Endodermal cell (in vitro differentiated cells): ENCODE results near the gene MCF2L2. TPM values are rescaled to one million over a fixed set of nuclear protein-coding genes. Genes with fewer than 3 reads are reported as not detected.

Source experiments
- DNase-seq: peaks from one replicate; pipeline ENCODE4 v3.0.0-alpha.2; 2017
- H3K27ac ChIP-seq: 2 replicates; pipeline ENCODE4 v1.5.1; 2013; ENCODE audit warnings: mild to moderate bottlenecking, low read depth, low read length, moderate library complexity
- H3K27me3 ChIP-seq: 2 replicates; pipeline ENCODE4 v1.6.1; 2013; ENCODE audit warnings: mild to moderate bottlenecking, low read length, moderate library complexity; ENCODE audit not compliant: insufficient read depth, control insufficient read depth, poor library complexity, severe bottlenecking
- H3K36me3 ChIP-seq: 2 replicates; pipeline ENCODE4 v1.7.0; 2013; ENCODE audit warnings: mild to moderate bottlenecking, low read length, moderate library complexity; ENCODE audit not compliant: control insufficient read depth, insufficient read depth
- H3K4me1 ChIP-seq: one replicate; pipeline ENCODE4 v1.7.0; 2013; ENCODE audit warnings: low read length; ENCODE audit not compliant: control insufficient read depth, insufficient read depth
- H3K4me3 ChIP-seq: 2 replicates; pipeline ENCODE4 v1.5.1; 2013; ENCODE audit warnings: mild to moderate bottlenecking, low read length, moderate library complexity
- H3K9ac ChIP-seq: 2 replicates; pipeline ENCODE4 v1.6.1; 2013; ENCODE audit warnings: mild to moderate bottlenecking, low read length, moderate library complexity; ENCODE audit not compliant: poor library complexity, severe bottlenecking; ENCODE audit errors: extremely low read depth
- H3K9me3 ChIP-seq: 2 replicates; pipeline ENCODE4 v1.6.1; 2013; ENCODE audit warnings: mild to moderate bottlenecking, low read length, moderate library complexity; ENCODE audit not compliant: control insufficient read depth
- H3K27ac Mint-ChIP-seq: 2 replicates; pipeline ENCODE4 v1.8.0; 2020; ENCODE audit warnings: mixed read lengths
- H3K27me3 Mint-ChIP-seq: 2 replicates; pipeline ENCODE4 v1.8.0; 2021; ENCODE audit warnings: mild to moderate bottlenecking, mixed read lengths; ENCODE audit not compliant: insufficient read depth
- H3K36me3 Mint-ChIP-seq: 2 replicates; pipeline ENCODE4 v1.8.0; 2020; ENCODE audit warnings: low read depth, mixed read lengths
- H3K4me1 Mint-ChIP-seq: 2 replicates; pipeline ENCODE4 v1.8.0; 2020; ENCODE audit warnings: mixed read lengths
- H3K4me3 Mint-ChIP-seq: 2 replicates; pipeline ENCODE4 v1.8.0; 2020; ENCODE audit warnings: mild to moderate bottlenecking, moderate library complexity, mixed read lengths
- H3K9me3 Mint-ChIP-seq: 2 replicates; pipeline ENCODE4 v1.8.0; 2020; ENCODE audit warnings: mild to moderate bottlenecking, mixed read lengths
- CTCF ChIP-seq: fragments of 200-600 bp; sonication (generic); conservative IDR thresholded peaks from 2 replicates; pipeline ENCODE4 v1.5.0; 2021; ENCODE audit warnings: antibody characterized with exemption, mild to moderate bottlenecking
- WGBS, 2 experiments: methylation state at CpG; one replicate each; pipeline versions ENCODE4 v1.1.5 to v1.1.7; 2013; ENCODE audit warnings: missing lambda C conversion rate in 2 of 2, mixed read lengths in 1 of 2; ENCODE audit not compliant: insufficient coverage in 1 of 2, insufficient read length in 1 of 2; 5-methylcytosine and 5-hydroxymethylcytosine counted together
- total RNA-seq, 2 donors: library from RNA; stranded (reverse); fragmentation: NEBNext Ultra II Directional in 1 of 2; extraction: Animal tissue kit (Norgen Biotek cat#: 25700) in 1 of 2; gene quantifications; 2 replicates in 1 of 2; 3 replicates in 1 of 2; pipeline ENCODE4 v1.2.1, GENCODE V29; 2021

Gene MCF2L2
- total RNA-seq, 2 donors from 2014 or later = 72.6 to 86.5 TPM

- TF ChIP-seq CTCF = no peak
- H3K27me3 Mint-ChIP-seq = no peaks in the 10 kb centered on the region
- 96 to 100% methylated on average over 4 to 5 of the region's 5 CpGs for WGBS, 2 experiments
- no peak overlapping the region for H3K4me3 Mint-ChIP-seq
- H3K9ac ChIP-seq = no peak overlapping the region
- H3K27ac Mint-ChIP-seq = no peak overlapping the region
- H3K9me3 Mint-ChIP-seq = no peaks in the 10 kb centered on the region
- H3K4me3 ChIP-seq = no peak overlapping the region
- H3K36me3 Mint-ChIP-seq = peaks cover 31% of the 10 kb centered on the region
- DNase-seq = no peak
- no peaks in the 10 kb centered on the region for H3K27me3 ChIP-seq
- H3K4me1 Mint-ChIP-seq = peaks cover 30% of the 10 kb centered on the region
- peaks cover 33% of the 10 kb centered on the region for H3K4me1 ChIP-seq
- peaks cover 73% of the 10 kb centered on the region for H3K36me3 ChIP-seq
- H3K9me3 ChIP-seq = no peaks in the 10 kb centered on the region
- no peak overlapping the region for H3K27ac ChIP-seq
Measured at GRCh38 chr3:183267140-183267539, 161.3 kb downstream of the MCF2L2 start.

DNA sequence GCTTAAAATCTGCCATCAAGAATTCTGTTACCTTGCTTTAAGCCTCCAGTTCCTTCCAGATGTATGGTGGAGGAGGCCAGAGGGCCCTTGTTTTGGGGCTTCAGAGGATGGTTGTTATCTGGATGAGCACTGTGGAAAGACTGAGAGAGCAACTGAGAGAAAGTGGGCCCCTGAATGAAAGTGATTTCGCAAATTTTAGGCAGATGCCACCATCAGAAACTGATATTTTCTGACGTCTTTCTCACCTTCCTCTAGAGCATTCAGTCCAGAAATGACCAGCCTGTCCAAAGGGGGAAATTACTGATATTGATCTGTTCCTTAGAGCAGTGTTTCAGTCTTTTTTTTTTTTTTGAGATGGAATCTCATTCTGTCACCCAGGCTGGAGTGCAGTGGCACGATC, 162.0 kb downstream of the MCF2L2 start:
- H3K9me3 Mint-ChIP-seq = no peaks in the 10 kb centered on the region
- TF ChIP-seq CTCF = no peak
- no peak for DNase-seq
- Histone ChIP-seq H3K4me1 (peaks cover 33% of the 10 kb centered on the region), H3K27ac (peak overlapping the region; percentile 99), H3K4me3 (no peak overlapping the region), H3K27me3 (no peaks in the 10 kb centered on the region), H3K36me3 (peaks cover 66% of the 10 kb centered on the region), H3K9me3 (no peaks in the 10 kb centered on the region), H3K9ac (no peak overlapping the region)
- H3K4me1 Mint-ChIP-seq = peaks cover 30% of the 10 kb centered on the region
- no peaks in the 10 kb centered on the region for H3K27me3 Mint-ChIP-seq
- no peak overlapping the region for H3K27ac Mint-ChIP-seq
- H3K4me3 Mint-ChIP-seq = no peak overlapping the region
- WGBS, 2 experiments = 84 to 100% methylated on average over 1 to 3 of the region's 3 CpGs
- H3K36me3 Mint-ChIP-seq = peaks cover 29% of the 10 kb centered on the region

DNA sequence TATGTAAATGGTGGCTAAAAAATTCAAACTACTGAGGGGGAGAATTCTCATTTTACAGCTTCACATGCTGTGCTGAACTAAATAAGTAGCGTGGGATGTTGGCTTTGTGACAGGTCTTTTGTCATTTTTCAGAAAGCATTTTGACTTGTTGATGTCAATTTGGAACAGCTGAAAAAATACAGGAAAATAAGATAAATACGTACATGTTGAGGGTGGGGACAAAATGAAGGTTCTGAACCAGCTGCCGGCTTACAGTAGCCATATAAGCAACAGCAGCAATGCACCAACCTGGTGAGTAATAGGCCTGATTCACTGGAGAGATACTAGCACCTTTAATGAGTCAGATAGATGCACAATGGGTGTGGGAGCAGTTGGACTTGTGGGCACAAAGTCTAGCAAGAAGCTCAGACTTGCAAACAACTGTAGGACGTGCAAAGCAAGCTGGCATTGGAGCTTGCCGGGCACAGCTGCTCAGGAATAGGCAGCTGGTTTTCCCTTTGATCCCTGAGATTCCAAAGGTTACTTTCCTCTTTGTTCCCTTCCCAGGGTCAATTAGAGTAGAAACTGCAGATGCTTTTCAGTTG, 162.5 kb downstream of the MCF2L2 start:
- no peaks in the 10 kb centered on the region for H3K9me3 ChIP-seq
- Mint-ChIP-seq H3K4me3 (no peak overlapping the region), H3K9me3 (no peaks in the 10 kb centered on the region), H3K27me3 (no peaks in the 10 kb centered on the region), H3K27ac (no peak overlapping the region), H3K4me1 (peaks cover 30% of the 10 kb centered on the region), H3K36me3 (peaks cover 26% of the 10 kb centered on the region)
- 60 to 63% methylated on average over 4 to 5 of the region's 5 CpGs for WGBS, 2 experiments
- peak overlapping the region; percentile 15 for H3K4me3 ChIP-seq
- TF ChIP-seq CTCF = no peak
- H3K4me1 ChIP-seq = peaks cover 33% of the 10 kb centered on the region
- no peaks in the 10 kb centered on the region for H3K27me3 ChIP-seq
- H3K9ac ChIP-seq = peak overlapping the region; percentile 7
- DNase-seq = no peak
- H3K27ac ChIP-seq = peak overlapping the region; percentile 99
- peaks cover 61% of the 10 kb centered on the region for H3K36me3 ChIP-seq
